ENCODE data around the gene ADO.

The ADO gene

GRCh38 chr10:62794306-62794705 is 10.2 kb upstream of the ADO start:
- Histone ChIP-seq H3K27me3 (ENCODE audit: control insufficient read depth in 1 of 2, insufficient read depth in 2 of 2, low read length in 2 of 2) (peaks cover 0 to 10% of the 10 kb centered on the region in 2 donors), H3K4me3 (ENCODE audit: low read depth in 1 of 2, low read length in 2 of 2) (no peak overlapping the region), H3K27ac (ENCODE audit: low read depth, low read length) (no peak overlapping the region), H3K9ac (ENCODE audit: low read depth in 1 of 2, low read length in 2 of 2) (no peak overlapping the region), H3K36me3 (ENCODE audit: control insufficient read depth in 1 of 2, insufficient read depth in 2 of 2, low read length in 2 of 2) (no peaks in the 10 kb centered on the region), H3K9me3 (ENCODE audit: control insufficient read depth in 1 of 2, low read length in 2 of 2) (no peaks in the 10 kb centered on the region), H3K4me1 (ENCODE audit: control insufficient read depth in 1 of 2, insufficient read depth in 2 of 2, low read length in 2 of 2) (no peaks in the 10 kb centered on the region)

DNA sequence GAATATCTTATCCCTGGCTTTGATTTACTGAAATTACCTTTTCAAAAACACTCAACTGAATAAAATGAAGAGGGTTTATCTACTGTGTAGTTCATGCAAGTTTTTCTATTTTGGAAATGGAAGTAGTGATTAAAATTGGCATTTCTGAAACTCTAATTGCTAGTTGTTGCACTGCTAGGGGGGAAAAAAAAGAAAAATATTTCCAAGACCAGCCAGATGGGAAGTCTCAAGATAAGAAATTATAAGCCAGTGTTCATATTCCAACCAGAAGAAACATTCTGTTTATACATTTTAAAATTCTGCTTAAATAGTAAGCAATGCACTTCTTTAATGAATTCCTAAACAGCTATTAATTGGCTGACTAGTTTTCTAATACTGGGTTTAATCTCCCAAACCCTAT is 9.4 kb upstream of the ADO start:
- no peaks in the 10 kb centered on the region for H3K36me3 ChIP-seq (ENCODE audit: control insufficient read depth in 1 of 2, insufficient read depth in 2 of 2, low read length in 2 of 2)
- H3K4me3 ChIP-seq (ENCODE audit: low read depth in 1 of 2, low read length in 2 of 2), result no peak overlapping the region
- no peak overlapping the region for H3K9ac ChIP-seq (ENCODE audit: low read depth in 1 of 2, low read length in 2 of 2)
- no peak overlapping the region for H3K27ac ChIP-seq (ENCODE audit: low read depth, low read length)
- H3K9me3 ChIP-seq (ENCODE audit: control insufficient read depth in 1 of 2, low read length in 2 of 2), result no peaks in the 10 kb centered on the region
- H3K4me1 ChIP-seq (ENCODE audit: control insufficient read depth in 1 of 2, insufficient read depth in 2 of 2, low read length in 2 of 2), result no peaks in the 10 kb centered on the region
- H3K27me3 ChIP-seq (ENCODE audit: control insufficient read depth in 1 of 2, insufficient read depth in 2 of 2, low read length in 2 of 2), result peaks cover 0 to 10% of the 10 kb centered on the region in 2 donors

GRCh38 chr10:62795762-62796161 is 8.8 kb upstream of the ADO start:
- no peak overlapping the region for H3K9ac ChIP-seq (ENCODE audit: low read depth in 1 of 2, low read length in 2 of 2)
- H3K36me3 ChIP-seq (ENCODE audit: control insufficient read depth in 1 of 2, insufficient read depth in 2 of 2, low read length in 2 of 2), result no peaks in the 10 kb centered on the region
- H3K4me3 ChIP-seq (ENCODE audit: low read depth in 1 of 2, low read length in 2 of 2), result no peak overlapping the region
- H3K27ac ChIP-seq (ENCODE audit: low read depth, low read length), result no peak overlapping the region
- H3K9me3 ChIP-seq (ENCODE audit: control insufficient read depth in 1 of 2, low read length in 2 of 2), result no peaks in the 10 kb centered on the region
- peaks cover 0 to 9% of the 10 kb centered on the region in 2 donors for H3K27me3 ChIP-seq (ENCODE audit: control insufficient read depth in 1 of 2, insufficient read depth in 2 of 2, low read length in 2 of 2)
- H3K4me1 ChIP-seq (ENCODE audit: control insufficient read depth in 1 of 2, insufficient read depth in 2 of 2, low read length in 2 of 2), result no peaks in the 10 kb centered on the region

DNA sequence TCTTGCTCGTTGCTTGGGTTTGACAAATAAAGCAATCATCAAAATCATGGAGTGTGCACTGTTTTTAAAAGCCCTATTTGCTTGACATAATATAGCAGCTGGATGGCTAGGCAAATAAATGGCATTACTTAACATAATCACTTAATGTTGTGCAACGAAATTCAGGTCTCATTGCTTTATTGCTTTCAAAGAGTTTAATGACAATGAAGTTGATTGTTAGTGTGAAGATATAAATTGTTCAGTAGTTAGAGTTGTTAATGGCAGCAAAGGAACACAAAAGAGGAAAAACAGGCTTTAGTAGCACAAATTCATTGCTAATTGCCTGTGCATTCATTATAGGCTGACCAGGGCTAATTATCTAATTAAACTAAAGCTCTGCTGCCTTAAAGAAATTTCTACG is 7.6 kb upstream of the ADO start:
- no peak overlapping the region for H3K4me3 ChIP-seq (ENCODE audit: low read depth in 1 of 2, low read length in 2 of 2)
- no peaks in the 10 kb centered on the region for H3K4me1 ChIP-seq (ENCODE audit: control insufficient read depth in 1 of 2, insufficient read depth in 2 of 2, low read length in 2 of 2)
- H3K9ac ChIP-seq (ENCODE audit: low read depth in 1 of 2, low read length in 2 of 2), result no peak overlapping the region
- no peak overlapping the region for H3K27ac ChIP-seq (ENCODE audit: low read depth, low read length)
- H3K9me3 ChIP-seq (ENCODE audit: control insufficient read depth in 1 of 2, low read length in 2 of 2), result no peaks in the 10 kb centered on the region
- H3K36me3 ChIP-seq (ENCODE audit: control insufficient read depth in 1 of 2, insufficient read depth in 2 of 2, low read length in 2 of 2), result no peaks in the 10 kb centered on the region
- H3K27me3 ChIP-seq (ENCODE audit: control insufficient read depth in 1 of 2, insufficient read depth in 2 of 2, low read length in 2 of 2), result peaks cover 0 to 6% of the 10 kb centered on the region in 2 donors

GRCh38 chr10:62801871-62802270 is 2.6 kb upstream of the ADO start:
- Histone ChIP-seq H3K4me3 (ENCODE audit: low read depth in 1 of 2, low read length in 2 of 2) (no peak overlapping the region), H3K9ac (ENCODE audit: low read depth in 1 of 2, low read length in 2 of 2) (no peak overlapping the region), H3K4me1 (ENCODE audit: control insufficient read depth in 1 of 2, insufficient read depth in 2 of 2, low read length in 2 of 2) (peaks cover 10 to 14% of the 10 kb centered on the region in 2 donors), H3K27me3 (ENCODE audit: control insufficient read depth in 1 of 2, insufficient read depth in 2 of 2, low read length in 2 of 2) (peaks cover 0 to 6% of the 10 kb centered on the region in 2 donors), H3K27ac (ENCODE audit: low read depth, low read length) (no peak overlapping the region), H3K36me3 (ENCODE audit: control insufficient read depth in 1 of 2, insufficient read depth in 2 of 2, low read length in 2 of 2) (no peaks in the 10 kb centered on the region), H3K9me3 (ENCODE audit: control insufficient read depth in 1 of 2, low read length in 2 of 2) (no peaks in the 10 kb centered on the region)

DNA sequence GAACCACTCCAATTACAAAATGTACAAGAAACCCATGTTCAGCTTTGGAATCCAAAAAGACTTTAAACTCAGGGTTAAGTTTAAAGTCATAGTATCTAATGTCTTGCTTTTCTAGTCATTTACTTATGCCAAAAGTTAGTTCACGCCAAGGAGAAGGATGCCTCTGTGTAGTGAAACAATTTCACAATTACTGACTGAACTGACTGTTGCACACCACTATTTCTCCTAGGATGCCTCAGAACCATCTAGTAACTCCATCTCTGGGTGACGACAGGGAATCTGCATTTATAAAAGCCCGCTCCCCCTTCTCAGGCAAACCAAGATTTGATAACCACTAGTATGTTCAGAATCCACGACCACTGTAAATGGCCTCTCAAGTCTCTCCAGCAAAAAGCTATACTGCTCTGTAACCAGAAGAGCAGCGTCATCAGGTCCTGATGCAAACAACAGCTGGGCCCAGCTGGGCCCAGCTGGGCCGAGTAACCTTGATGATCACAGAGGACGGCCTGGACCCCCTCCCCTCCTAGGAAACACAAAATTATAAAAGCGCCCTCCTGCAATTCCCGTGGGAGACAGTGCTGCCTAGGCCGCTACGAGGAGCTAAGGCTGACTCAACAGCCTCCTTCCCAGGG is 680 bp upstream of the ADO start:
- H3K27me3 ChIP-seq (ENCODE audit: control insufficient read depth in 1 of 2, insufficient read depth in 2 of 2, low read length in 2 of 2), result no peaks in the 10 kb centered on the region
- H3K9me3 ChIP-seq (ENCODE audit: control insufficient read depth in 1 of 2, low read length in 2 of 2), result no peaks in the 10 kb centered on the region
- H3K36me3 ChIP-seq (ENCODE audit: control insufficient read depth in 1 of 2, insufficient read depth in 2 of 2, low read length in 2 of 2), result no peaks in the 10 kb centered on the region
- H3K27ac ChIP-seq (ENCODE audit: low read depth, low read length), result peak overlapping the region; percentile 92
- H3K4me1 ChIP-seq (ENCODE audit: control insufficient read depth in 1 of 2, insufficient read depth in 2 of 2, low read length in 2 of 2), result peaks cover 17 to 22% of the 10 kb centered on the region in 2 donors
- peak overlapping the region; percentile 65 to 86 for H3K9ac ChIP-seq (ENCODE audit: low read depth in 1 of 2, low read length in 2 of 2)
- peak overlapping the region; percentile 91 to 99 for H3K4me3 ChIP-seq (ENCODE audit: low read depth in 1 of 2, low read length in 2 of 2)

GRCh38 chr10:62805231-62806099 is 945 bp downstream of the ADO start:
- Histone ChIP-seq H3K9me3 (ENCODE audit: control insufficient read depth in 1 of 2, low read length in 2 of 2) (no peaks in the 10 kb centered on the region), H3K9ac (ENCODE audit: low read depth in 1 of 2, low read length in 2 of 2) (peak overlapping the region; percentile 86 to 91), H3K4me3 (ENCODE audit: low read depth in 1 of 2, low read length in 2 of 2) (peak overlapping the region; percentile 91 to 99), H3K36me3 (ENCODE audit: control insufficient read depth in 1 of 2, insufficient read depth in 2 of 2, low read length in 2 of 2) (no peaks in the 10 kb centered on the region), H3K4me1 (ENCODE audit: control insufficient read depth in 1 of 2, insufficient read depth in 2 of 2, low read length in 2 of 2) (peaks cover 17 to 22% of the 10 kb centered on the region in 2 donors), H3K27me3 (ENCODE audit: control insufficient read depth in 1 of 2, insufficient read depth in 2 of 2, low read length in 2 of 2) (no peaks in the 10 kb centered on the region), H3K27ac (ENCODE audit: low read depth, low read length) (peak overlapping the region; percentile 50)

- peak overlapping the region in 1 of 2 donors; percentile 86 for H3K9ac ChIP-seq (ENCODE audit: low read depth in 1 of 2, low read length in 2 of 2)
- no peaks in the 10 kb centered on the region for H3K36me3 ChIP-seq (ENCODE audit: control insufficient read depth in 1 of 2, insufficient read depth in 2 of 2, low read length in 2 of 2)
- H3K4me3 ChIP-seq (ENCODE audit: low read depth in 1 of 2, low read length in 2 of 2), result peak overlapping the region; percentile 91 to 99
- H3K4me1 ChIP-seq (ENCODE audit: control insufficient read depth in 1 of 2, insufficient read depth in 2 of 2, low read length in 2 of 2), result peaks cover 17 to 22% of the 10 kb centered on the region in 2 donors
- H3K27ac ChIP-seq (ENCODE audit: low read depth, low read length), result no peak overlapping the region
- no peaks in the 10 kb centered on the region for H3K27me3 ChIP-seq (ENCODE audit: control insufficient read depth in 1 of 2, insufficient read depth in 2 of 2, low read length in 2 of 2)
- H3K9me3 ChIP-seq (ENCODE audit: control insufficient read depth in 1 of 2, low read length in 2 of 2), result no peaks in the 10 kb centered on the region
Observed at GRCh38 chr10:62806251-62806650, 1.7 kb downstream of the ADO start.

DNA sequence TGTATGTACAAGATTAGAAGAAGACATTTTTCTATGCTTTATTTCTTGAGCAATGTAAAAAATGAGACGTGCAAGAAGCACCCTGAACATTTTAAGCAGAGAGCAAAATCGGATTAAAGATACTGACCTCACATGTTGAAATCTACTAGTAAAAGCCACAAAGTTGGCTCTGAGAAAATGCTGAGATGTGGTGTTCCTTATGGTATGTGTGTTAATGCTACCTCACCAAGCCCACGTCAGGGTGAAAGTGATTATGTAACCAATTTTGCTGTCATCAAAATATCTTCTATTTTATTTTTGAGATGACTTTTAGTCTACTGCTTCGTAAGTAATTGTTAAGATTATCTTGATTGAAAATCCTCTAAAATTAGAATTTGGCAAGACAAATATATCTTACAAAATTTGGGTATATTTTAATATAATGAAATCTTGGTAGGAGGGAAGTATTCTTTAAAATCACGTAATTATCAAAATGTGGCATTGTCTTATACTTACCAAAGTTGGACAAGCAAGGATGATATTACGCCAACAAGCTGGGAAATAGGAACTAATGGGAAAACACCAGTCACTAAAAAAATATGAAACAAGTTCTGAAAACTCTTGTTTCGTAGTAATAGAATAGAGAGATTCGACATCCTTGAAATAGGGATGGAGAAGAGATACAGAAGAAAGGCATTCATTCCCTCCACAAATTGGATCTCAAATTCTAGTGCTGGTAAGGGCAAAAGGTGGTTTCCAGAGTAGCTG is 5.8 kb downstream of the ADO start:
- H3K4me3 ChIP-seq (ENCODE audit: low read depth in 1 of 2, low read length in 2 of 2), result no peak overlapping the region
- no peaks in the 10 kb centered on the region for H3K36me3 ChIP-seq (ENCODE audit: control insufficient read depth in 1 of 2, insufficient read depth in 2 of 2, low read length in 2 of 2)
- H3K9me3 ChIP-seq (ENCODE audit: control insufficient read depth in 1 of 2, low read length in 2 of 2), result no peaks in the 10 kb centered on the region
- peaks cover 15 to 16% of the 10 kb centered on the region in 2 donors for H3K27me3 ChIP-seq (ENCODE audit: control insufficient read depth in 1 of 2, insufficient read depth in 2 of 2, low read length in 2 of 2)
- peaks cover 28 to 30% of the 10 kb centered on the region in 2 donors for H3K4me1 ChIP-seq (ENCODE audit: control insufficient read depth in 1 of 2, insufficient read depth in 2 of 2, low read length in 2 of 2)
- no peak overlapping the region for H3K27ac ChIP-seq (ENCODE audit: low read depth, low read length)
- H3K9ac ChIP-seq (ENCODE audit: low read depth in 1 of 2, low read length in 2 of 2), result no peak overlapping the region

Data from duodenal mucosa (tissue), 2 donors.